Measurements from ENCODE around the gene C2orf69. TPM values are rescaled to one million over a fixed set of nuclear protein-coding genes. Genes with fewer than 3 reads are reported as not detected.

The C2orf69 gene
- total RNA-seq, 1 experiment from 2014 or later: 29.9 TPM

DNA sequence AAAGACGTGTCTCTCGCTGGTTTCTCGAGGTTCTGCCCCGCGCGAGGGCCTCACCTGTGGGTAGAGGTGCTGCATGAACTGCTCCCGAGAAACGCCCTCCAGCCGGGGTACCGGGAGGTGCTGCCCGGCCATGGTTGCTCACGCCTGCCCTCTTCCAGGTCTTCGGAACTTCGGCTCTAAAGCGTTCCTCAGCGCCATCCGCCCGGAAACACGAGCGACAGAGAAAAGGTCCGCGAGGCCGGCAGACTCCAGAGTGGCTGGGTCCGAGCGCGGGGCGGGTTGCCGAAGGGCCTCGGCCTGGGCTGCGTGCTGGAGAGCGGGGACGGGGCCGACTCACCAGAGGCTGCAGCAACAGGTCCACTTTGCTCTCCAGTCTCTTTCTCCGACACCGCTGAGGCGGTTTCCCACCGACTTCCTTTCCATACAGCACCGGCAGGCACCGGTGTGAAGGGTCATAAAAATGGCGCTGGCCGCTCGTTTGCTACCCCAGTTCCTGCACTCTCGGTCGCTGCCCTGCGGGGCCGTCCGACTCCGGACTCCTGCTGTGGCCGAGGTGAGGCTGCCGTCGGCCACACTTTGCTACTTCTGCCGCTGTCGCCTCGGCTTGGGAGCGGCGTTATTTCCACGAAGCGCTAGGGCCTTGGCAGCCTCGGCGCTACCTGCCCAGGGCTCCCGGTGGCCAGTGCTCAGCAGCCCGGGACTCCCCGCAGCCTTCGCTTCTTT lies 44.4 kb downstream of the C2orf69 start, which contains the start of the genes MAIP1 and TYW5 (continued):
- TF ChIP-seq NR3C1 (CRISPR knock-in tag; conservative IDR thresholded peaks at IDR 0.05; ENCODE audit: low read depth) (no peak), CBFB (CRISPR knock-in tag; IDR thresholded peaks at IDR 0.05; ENCODE audit: low read depth) (peak; percentile 26; the same call in 1 of the 2 replicates), FOXK1 (CRISPR knock-in tag; IDR thresholded peaks at IDR 0.05) (peak; percentile 52), NFYB (CRISPR knock-in tag; conservative IDR thresholded peaks at IDR 0.05; ENCODE audit: low read depth) (no peak), NR1H2 (CRISPR knock-in tag; IDR thresholded peaks at IDR 0.05) (no peak), ATF1 (CRISPR knock-in tag; IDR thresholded peaks at IDR 0.05) (no peak), HMGA2 (CRISPR knock-in tag; IDR thresholded peaks at IDR 0.05) (peak; percentile 14; the same call in 1 of the 2 replicates), NR2C2 (CRISPR knock-in tag; IDR thresholded peaks at IDR 0.05) (peak; percentile 95), RORB (CRISPR knock-in tag; IDR thresholded peaks at IDR 0.05) (no peak), FOXJ3 (CRISPR knock-in tag; IDR thresholded peaks at IDR 0.05; ENCODE audit: borderline replicate concordance) (no peak), PRRX2 (CRISPR knock-in tag; IDR thresholded peaks at IDR 0.05) (no peak), SMAD4 (CRISPR knock-in tag; IDR thresholded peaks at IDR 0.05) (no peak), ZNF263 (CRISPR knock-in tag; IDR thresholded peaks at IDR 0.05; ENCODE audit: low read depth) (no peak)
- TF ChIP-seq, protein P1, sequence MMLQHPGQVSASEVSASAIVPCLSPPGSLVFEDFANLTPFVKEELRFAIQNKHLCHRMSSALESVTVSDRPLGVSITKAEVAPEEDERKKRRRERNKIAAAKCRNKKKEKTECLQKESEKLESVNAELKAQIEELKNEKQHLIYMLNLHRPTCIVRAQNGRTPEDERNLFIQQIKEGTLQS (CRISPR knock-in tag; conservative IDR thresholded peaks at IDR 0.05): no peak
- TF ChIP-seq, protein P2, sequence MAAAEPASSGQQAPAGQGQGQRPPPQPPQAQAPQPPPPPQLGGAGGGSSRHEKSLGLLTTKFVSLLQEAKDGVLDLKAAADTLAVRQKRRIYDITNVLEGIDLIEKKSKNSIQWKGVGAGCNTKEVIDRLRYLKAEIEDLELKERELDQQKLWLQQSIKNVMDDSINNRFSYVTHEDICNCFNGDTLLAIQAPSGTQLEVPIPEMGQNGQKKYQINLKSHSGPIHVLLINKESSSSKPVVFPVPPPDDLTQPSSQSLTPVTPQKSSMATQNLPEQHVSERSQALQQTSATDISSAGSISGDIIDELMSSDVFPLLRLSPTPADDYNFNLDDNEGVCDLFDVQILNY (CRISPR knock-in tag; IDR thresholded peaks at IDR 0.05): no peak
- TF ChIP-seq, protein P3, sequence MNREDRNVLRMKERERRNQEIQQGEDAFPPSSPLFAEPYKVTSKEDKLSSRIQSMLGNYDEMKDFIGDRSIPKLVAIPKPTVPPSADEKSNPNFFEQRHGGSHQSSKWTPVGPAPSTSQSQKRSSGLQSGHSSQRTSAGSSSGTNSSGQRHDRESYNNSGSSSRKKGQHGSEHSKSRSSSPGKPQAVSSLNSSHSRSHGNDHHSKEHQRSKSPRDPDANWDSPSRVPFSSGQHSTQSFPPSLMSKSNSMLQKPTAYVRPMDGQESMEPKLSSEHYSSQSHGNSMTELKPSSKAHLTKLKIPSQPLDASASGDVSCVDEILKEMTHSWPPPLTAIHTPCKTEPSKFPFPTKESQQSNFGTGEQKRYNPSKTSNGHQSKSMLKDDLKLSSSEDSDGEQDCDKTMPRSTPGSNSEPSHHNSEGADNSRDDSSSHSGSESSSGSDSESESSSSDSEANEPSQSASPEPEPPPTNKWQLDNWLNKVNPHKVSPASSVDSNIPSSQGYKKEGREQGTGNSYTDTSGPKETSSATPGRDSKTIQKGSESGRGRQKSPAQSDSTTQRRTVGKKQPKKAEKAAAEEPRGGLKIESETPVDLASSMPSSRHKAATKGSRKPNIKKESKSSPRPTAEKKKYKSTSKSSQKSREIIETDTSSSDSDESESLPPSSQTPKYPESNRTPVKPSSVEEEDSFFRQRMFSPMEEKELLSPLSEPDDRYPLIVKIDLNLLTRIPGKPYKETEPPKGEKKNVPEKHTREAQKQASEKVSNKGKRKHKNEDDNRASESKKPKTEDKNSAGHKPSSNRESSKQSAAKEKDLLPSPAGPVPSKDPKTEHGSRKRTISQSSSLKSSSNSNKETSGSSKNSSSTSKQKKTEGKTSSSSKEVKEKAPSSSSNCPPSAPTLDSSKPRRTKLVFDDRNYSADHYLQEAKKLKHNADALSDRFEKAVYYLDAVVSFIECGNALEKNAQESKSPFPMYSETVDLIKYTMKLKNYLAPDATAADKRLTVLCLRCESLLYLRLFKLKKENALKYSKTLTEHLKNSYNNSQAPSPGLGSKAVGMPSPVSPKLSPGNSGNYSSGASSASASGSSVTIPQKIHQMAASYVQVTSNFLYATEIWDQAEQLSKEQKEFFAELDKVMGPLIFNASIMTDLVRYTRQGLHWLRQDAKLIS (CRISPR knock-in tag; IDR thresholded peaks at IDR 0.05; ENCODE audit: borderline replicate concordance): no peak
- TF ChIP-seq, protein P4, sequence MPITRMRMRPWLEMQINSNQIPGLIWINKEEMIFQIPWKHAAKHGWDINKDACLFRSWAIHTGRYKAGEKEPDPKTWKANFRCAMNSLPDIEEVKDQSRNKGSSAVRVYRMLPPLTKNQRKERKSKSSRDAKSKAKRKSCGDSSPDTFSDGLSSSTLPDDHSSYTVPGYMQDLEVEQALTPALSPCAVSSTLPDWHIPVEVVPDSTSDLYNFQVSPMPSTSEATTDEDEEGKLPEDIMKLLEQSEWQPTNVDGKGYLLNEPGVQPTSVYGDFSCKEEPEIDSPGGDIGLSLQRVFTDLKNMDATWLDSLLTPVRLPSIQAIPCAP (CRISPR knock-in tag; IDR thresholded peaks at IDR 0.05): peak; percentile 42; the same call in 1 of the 2 replicates
- TF ChIP-seq, protein P5, sequence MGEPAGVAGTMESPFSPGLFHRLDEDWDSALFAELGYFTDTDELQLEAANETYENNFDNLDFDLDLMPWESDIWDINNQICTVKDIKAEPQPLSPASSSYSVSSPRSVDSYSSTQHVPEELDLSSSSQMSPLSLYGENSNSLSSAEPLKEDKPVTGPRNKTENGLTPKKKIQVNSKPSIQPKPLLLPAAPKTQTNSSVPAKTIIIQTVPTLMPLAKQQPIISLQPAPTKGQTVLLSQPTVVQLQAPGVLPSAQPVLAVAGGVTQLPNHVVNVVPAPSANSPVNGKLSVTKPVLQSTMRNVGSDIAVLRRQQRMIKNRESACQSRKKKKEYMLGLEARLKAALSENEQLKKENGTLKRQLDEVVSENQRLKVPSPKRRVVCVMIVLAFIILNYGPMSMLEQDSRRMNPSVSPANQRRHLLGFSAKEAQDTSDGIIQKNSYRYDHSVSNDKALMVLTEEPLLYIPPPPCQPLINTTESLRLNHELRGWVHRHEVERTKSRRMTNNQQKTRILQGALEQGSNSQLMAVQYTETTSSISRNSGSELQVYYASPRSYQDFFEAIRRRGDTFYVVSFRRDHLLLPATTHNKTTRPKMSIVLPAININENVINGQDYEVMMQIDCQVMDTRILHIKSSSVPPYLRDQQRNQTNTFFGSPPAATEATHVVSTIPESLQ (CRISPR knock-in tag; IDR thresholded peaks at IDR 0.05): no peak

DNA sequence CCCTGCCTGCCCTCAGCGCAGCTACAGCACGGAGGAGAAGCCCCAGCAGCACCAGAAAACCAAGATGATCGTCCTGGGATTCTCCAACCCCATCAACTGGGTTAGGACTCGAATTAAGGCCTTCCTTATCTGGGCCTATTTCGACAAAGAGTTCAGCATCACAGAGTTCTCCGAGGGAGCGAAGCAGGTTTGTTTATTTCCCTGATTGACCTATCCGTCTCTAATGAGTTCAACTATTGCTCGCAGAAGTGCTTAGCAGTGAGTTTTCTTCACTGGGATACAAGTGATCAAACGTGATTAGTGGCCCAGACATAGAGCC lies 44.9 kb downstream of the C2orf69 start:
- DNase-seq (ENCODE audit: low spot score) (no peak), ATAC-seq (no peak)
- POLR2A ChIA-PET: no interaction called here
- peaks cover 28% of the 10 kb centered on the region for H3K4me1 Mint-ChIP-seq
- CTCF ChIA-PET: no interaction called here
- H3K27ac Mint-ChIP-seq: peak overlapping the region; percentile 96
- peak overlapping the region; percentile 99 for H3K4me3 Mint-ChIP-seq
- no peaks in the 10 kb centered on the region for H3K9me3 Mint-ChIP-seq
- H3K27me3 Mint-ChIP-seq (ENCODE audit: low read depth): no peaks in the 10 kb centered on the region
- H3K36me3 Mint-ChIP-seq: peaks cover 26% of the 10 kb centered on the region
- TF ChIP-seq CREB1 (CRISPR knock-in tag; IDR thresholded peaks at IDR 0.05): no peak
- TF ChIP-seq ESRRA (CRISPR knock-in tag; IDR thresholded peaks at IDR 0.05; ENCODE audit: borderline replicate concordance): no peak
- no peak for TF ChIP-seq ZNF423 (CRISPR knock-in tag; IDR thresholded peaks at IDR 0.05)
- TF ChIP-seq, protein P6, sequence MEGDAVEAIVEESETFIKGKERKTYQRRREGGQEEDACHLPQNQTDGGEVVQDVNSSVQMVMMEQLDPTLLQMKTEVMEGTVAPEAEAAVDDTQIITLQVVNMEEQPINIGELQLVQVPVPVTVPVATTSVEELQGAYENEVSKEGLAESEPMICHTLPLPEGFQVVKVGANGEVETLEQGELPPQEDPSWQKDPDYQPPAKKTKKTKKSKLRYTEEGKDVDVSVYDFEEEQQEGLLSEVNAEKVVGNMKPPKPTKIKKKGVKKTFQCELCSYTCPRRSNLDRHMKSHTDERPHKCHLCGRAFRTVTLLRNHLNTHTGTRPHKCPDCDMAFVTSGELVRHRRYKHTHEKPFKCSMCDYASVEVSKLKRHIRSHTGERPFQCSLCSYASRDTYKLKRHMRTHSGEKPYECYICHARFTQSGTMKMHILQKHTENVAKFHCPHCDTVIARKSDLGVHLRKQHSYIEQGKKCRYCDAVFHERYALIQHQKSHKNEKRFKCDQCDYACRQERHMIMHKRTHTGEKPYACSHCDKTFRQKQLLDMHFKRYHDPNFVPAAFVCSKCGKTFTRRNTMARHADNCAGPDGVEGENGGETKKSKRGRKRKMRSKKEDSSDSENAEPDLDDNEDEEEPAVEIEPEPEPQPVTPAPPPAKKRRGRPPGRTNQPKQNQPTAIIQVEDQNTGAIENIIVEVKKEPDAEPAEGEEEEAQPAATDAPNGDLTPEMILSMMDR (IDR thresholded peaks at IDR 0.05): no peak
- TF ChIP-seq SOX15 (CRISPR knock-in tag; IDR thresholded peaks at IDR 0.05): no peak
- TF ChIP-seq NR1H2 (CRISPR knock-in tag; IDR thresholded peaks at IDR 0.05): no peak
- 0 out of 2 replicates have a peak, but pooled peaks have one; percentile 42 for TF ChIP-seq TCF7 (CRISPR knock-in tag; IDR thresholded peaks at IDR 0.05; ENCODE audit: low read depth)
- TF ChIP-seq, protein P7, sequence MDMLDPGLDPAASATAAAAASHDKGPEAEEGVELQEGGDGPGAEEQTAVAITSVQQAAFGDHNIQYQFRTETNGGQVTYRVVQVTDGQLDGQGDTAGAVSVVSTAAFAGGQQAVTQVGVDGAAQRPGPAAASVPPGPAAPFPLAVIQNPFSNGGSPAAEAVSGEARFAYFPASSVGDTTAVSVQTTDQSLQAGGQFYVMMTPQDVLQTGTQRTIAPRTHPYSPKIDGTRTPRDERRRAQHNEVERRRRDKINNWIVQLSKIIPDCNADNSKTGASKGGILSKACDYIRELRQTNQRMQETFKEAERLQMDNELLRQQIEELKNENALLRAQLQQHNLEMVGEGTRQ (CRISPR knock-in tag; IDR thresholded peaks at IDR 0.05): no peak
- TF ChIP-seq, protein P8, sequence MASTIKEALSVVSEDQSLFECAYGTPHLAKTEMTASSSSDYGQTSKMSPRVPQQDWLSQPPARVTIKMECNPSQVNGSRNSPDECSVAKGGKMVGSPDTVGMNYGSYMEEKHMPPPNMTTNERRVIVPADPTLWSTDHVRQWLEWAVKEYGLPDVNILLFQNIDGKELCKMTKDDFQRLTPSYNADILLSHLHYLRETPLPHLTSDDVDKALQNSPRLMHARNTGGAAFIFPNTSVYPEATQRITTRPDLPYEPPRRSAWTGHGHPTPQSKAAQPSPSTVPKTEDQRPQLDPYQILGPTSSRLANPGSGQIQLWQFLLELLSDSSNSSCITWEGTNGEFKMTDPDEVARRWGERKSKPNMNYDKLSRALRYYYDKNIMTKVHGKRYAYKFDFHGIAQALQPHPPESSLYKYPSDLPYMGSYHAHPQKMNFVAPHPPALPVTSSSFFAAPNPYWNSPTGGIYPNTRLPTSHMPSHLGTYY (CRISPR knock-in tag; IDR thresholded peaks at IDR 0.05): no peak

Measured in WTC11 (cell line).